ENCODE data around the gene POLR2J3.
"Not testable (repeated sequence)": the region's sequence is repeated elsewhere in the genome, so short reads cannot be mapped to it uniquely, and the experiment has no call there.

POLR2J3 gene

GRCh38 chr7:102520797-102521196 is 51.6 kb downstream of the POLR2J3 start:
- not testable (repeated sequence) for H3K23ac ChIP-seq (ENCODE audit: low read length); DNase-seq; H3K4me1 ChIP-seq (ENCODE audit: control insufficient read depth in 1 of 2, insufficient read depth in 2 of 2, low read length in 2 of 2)

GRCh38 chr7:102517550-102518147 is 54.7 kb downstream of the POLR2J3 start, which contains the start of gene RASA4B:
RASA4B (minus strand) TSS chr7:102517777; CDS start chr7:102517710, 67 bp downstream.
- H3K23ac ChIP-seq (ENCODE audit: low read length); H3K4ac ChIP-seq (ENCODE audit: low read depth, low read length); H3K36me3 ChIP-seq (ENCODE audit: control insufficient read depth in 1 of 2, insufficient read depth in 2 of 2, low read length in 2 of 2); H2BK12ac ChIP-seq (ENCODE audit: low read length); H3K14ac ChIP-seq (ENCODE audit: low read length); H3K79me2 ChIP-seq (ENCODE audit: control insufficient read depth, insufficient read depth, low read length, poor library complexity); H3K9ac ChIP-seq (ENCODE audit: low read length); H3K18ac ChIP-seq (ENCODE audit: low read length); H2AFZ ChIP-seq (ENCODE audit: insufficient read depth, low read length, poor library complexity); H4K91ac ChIP-seq (ENCODE audit: low read depth, low read length); H4K12ac ChIP-seq (ENCODE audit: low read depth, low read length); H3K9me3 ChIP-seq (ENCODE audit: insufficient read depth, low read depth, low read length); H3K4me1 ChIP-seq (ENCODE audit: control insufficient read depth in 1 of 2, insufficient read depth in 2 of 2, low read length in 2 of 2); H3K27ac ChIP-seq (ENCODE audit: low read depth, low read length); H3K27me3 ChIP-seq (ENCODE audit: insufficient read depth, low read length); H2AK5ac ChIP-seq (ENCODE audit: low read length); H3K79me1 ChIP-seq (ENCODE audit: low read length); H2BK5ac ChIP-seq (ENCODE audit: low read depth, low read length, poor library complexity); H4K8ac ChIP-seq (ENCODE audit: low read depth, low read length); H3K4me2 ChIP-seq (ENCODE audit: low read length); H2BK120ac ChIP-seq (ENCODE audit: insufficient read depth, low read length, poor library complexity); H3K4me3 ChIP-seq (ENCODE audit: low read depth, low read length): not testable (repeated sequence)
- WGBS (ENCODE audit: extremely low coverage, insufficient coverage, insufficient read length): no CpG with 5 or more reads among the region's 61 CpGs
- peak in 1 of 2 donors; percentile 0 for DNase-seq

More at GRCh38 chr7:102520797-102521196, 51.6 kb downstream of the POLR2J3 start:
- not testable (repeated sequence) for H2BK12ac ChIP-seq (ENCODE audit: low read length); H3K4me2 ChIP-seq (ENCODE audit: low read length); H3K79me2 ChIP-seq (ENCODE audit: control insufficient read depth, insufficient read depth, low read length, poor library complexity); H3K4me3 ChIP-seq (ENCODE audit: low read depth, low read length); H3K36me3 ChIP-seq (ENCODE audit: control insufficient read depth in 1 of 2, insufficient read depth in 2 of 2, low read length in 2 of 2); H2AK5ac ChIP-seq (ENCODE audit: low read length); H3K9me3 ChIP-seq (ENCODE audit: insufficient read depth, low read depth, low read length); H2BK120ac ChIP-seq (ENCODE audit: insufficient read depth, low read length, poor library complexity); H4K12ac ChIP-seq (ENCODE audit: low read depth, low read length); H4K8ac ChIP-seq (ENCODE audit: low read depth, low read length); H4K91ac ChIP-seq (ENCODE audit: low read depth, low read length); H3K79me1 ChIP-seq (ENCODE audit: low read length); H2AFZ ChIP-seq (ENCODE audit: insufficient read depth, low read length, poor library complexity); H3K4ac ChIP-seq (ENCODE audit: low read depth, low read length); H3K9ac ChIP-seq (ENCODE audit: low read length); H3K18ac ChIP-seq (ENCODE audit: low read length); H3K14ac ChIP-seq (ENCODE audit: low read length); H3K27me3 ChIP-seq (ENCODE audit: insufficient read depth, low read length); H2BK5ac ChIP-seq (ENCODE audit: low read depth, low read length, poor library complexity); H3K27ac ChIP-seq (ENCODE audit: low read depth, low read length)
- WGBS (ENCODE audit: extremely low coverage, insufficient coverage, insufficient read length): no CpG with 5 or more reads among the region's 5 CpGs

Data from trophoblast cell (in vitro differentiated cells and primary cell).